ENCODE measurements around the gene TMEM132A.

GRCh38 chr11:60918251-60918938 lies 5.9 kb upstream of the TMEM132A start:
- TF ChIP-seq, protein P1, sequence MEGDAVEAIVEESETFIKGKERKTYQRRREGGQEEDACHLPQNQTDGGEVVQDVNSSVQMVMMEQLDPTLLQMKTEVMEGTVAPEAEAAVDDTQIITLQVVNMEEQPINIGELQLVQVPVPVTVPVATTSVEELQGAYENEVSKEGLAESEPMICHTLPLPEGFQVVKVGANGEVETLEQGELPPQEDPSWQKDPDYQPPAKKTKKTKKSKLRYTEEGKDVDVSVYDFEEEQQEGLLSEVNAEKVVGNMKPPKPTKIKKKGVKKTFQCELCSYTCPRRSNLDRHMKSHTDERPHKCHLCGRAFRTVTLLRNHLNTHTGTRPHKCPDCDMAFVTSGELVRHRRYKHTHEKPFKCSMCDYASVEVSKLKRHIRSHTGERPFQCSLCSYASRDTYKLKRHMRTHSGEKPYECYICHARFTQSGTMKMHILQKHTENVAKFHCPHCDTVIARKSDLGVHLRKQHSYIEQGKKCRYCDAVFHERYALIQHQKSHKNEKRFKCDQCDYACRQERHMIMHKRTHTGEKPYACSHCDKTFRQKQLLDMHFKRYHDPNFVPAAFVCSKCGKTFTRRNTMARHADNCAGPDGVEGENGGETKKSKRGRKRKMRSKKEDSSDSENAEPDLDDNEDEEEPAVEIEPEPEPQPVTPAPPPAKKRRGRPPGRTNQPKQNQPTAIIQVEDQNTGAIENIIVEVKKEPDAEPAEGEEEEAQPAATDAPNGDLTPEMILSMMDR (IDR thresholded peaks at IDR 0.05): no peak
- TF ChIP-seq POLR2A (IDR thresholded peaks at IDR 0.05): no peak
